AG10803 (cell line): ENCODE results near the gene TRPM3.

ENCODE experiments used
- DNase-seq: peaks from one replicate; pipeline ENCODE4 v3.0.0; 2010; ENCODE audit warnings: low read depth
- H3K4me3 ChIP-seq: 2 replicates; pipeline ENCODE4 v1.5.1; 2011; ENCODE audit warnings: mild to moderate bottlenecking, low read length, control low read depth
- CTCF ChIP-seq: conservative IDR thresholded peaks from 2 replicates; pipeline ENCODE4 v1.5.1; 2011; ENCODE audit warnings: mild to moderate bottlenecking, low read length, control low read depth, inconsistent platforms

Gene TRPM3

GRCh38 chr9:70480405-70480980 lies 640.9 kb downstream of the TRPM3 start:
- no peak for TF ChIP-seq CTCF
- DNase-seq = peak; percentile 54
- peak overlapping the region; percentile 15; the same call in 1 of the 2 replicates for H3K4me3 ChIP-seq

GRCh38 chr9:70479880-70480291 lies 641.5 kb downstream of the TRPM3 start:
- DNase-seq = peak; percentile 73
- H3K4me3 ChIP-seq = no peak overlapping the region
- TF ChIP-seq CTCF = no peak
